SHP77 (cell line): ENCODE data around the gene HMOX1.

Source experiments
- DNase-seq, 2 experiments: peaks; one replicate each; lab custom pipeline; 2025; lab: John Stamatoyannopoulos, UW

Gene HMOX1

GRCh38 chr22:35406443-35406842 lies 25.5 kb downstream of the HMOX1 start:
- DNase-seq = no peak

GRCh38 chr22:35407362-35407761 lies 26.5 kb downstream of the HMOX1 start:
- DNase-seq = no peak

DNA sequence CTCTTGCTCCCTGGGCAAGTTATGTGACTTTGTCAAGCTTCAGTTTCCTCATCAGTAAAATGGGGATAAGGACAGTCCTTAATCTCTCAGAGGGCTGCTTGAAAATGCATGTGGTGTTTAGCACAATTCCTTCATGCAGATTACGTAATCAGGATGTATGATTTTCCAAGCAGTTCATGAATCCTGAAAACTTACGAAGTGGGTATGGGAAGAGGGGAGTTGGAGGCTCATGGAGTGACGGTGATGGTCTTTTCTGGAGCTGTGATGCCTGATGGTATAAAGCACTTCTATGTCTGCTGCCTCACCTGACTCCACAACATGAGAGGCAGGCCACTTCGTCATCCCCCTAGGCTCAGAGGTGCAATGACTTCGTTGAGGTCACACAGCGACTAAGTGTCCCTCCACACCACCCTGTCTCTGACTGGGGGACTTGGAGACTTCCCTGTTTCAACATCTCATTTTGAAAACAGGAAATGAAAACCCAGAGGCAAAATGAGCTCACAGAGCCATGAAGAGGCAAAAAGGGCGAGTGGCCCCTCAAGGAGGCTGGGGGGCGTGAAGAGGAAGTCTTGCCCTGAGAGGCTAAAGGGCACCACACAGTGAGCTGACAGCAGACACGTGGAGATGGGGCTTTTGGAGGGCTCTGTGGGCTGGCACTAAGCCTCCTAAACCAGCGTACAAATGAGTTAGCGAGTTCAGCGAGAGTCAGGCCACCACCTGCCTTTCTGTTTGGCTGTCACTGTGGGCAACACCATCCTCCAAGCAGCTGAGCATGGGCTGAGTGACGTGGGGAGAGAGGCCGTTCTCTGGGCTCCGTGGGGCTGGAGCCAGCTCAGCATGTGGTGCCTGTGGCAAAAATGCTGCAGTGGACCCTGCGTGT lies 29.1 kb downstream of the HMOX1 start:
- no peak for DNase-seq

GRCh38 chr22:35410663-35411034 lies 29.8 kb downstream of the HMOX1 start:
- no peak for DNase-seq

GRCh38 chr22:35411102-35411501 lies 30.2 kb downstream of the HMOX1 start:
- DNase-seq = no peak

GRCh38 chr22:35413624-35414023 lies 32.7 kb downstream of the HMOX1 start:
- DNase-seq = no peak

DNA sequence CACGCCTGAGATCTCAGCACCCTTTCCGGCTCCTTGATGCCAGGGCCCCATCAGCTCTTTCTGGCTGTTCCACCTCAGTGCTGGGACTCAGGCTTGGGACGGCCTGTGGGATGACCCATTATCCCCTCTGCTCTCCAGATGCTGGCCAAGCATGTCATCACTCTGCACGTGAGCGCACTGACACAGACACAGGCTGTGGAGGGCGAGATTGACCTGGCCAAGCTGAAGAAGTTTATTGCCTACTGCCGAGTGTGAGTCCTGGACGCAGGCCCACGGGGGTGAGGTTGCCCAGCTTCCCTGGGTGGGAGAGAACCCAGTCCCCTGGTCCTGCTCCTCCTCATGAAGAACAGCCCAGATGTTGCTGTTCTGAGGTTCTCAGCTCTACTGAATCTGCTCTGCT lies 36.7 kb downstream of the HMOX1 start:
- no peak for DNase-seq

DNA sequence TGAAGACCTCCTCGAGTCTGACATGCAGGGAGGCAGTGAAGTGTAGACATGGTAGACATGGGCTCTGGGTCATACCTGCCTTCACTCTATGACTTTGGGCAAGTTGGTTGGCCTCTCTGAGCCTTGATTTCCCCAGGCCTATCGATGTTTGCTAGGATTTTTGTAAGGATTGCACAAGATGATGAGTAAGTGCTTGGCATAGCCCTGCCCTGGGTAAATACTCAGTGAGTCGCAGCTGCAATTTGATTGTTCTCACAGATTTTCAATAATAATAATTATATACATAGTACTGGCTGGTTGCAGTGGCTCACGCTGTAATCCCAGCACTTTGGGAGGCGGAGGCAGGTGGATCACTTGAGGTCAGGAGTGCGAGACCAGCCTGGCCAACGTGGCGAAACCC lies 37.2 kb downstream of the HMOX1 start:
- DNase-seq = no peak

DNA sequence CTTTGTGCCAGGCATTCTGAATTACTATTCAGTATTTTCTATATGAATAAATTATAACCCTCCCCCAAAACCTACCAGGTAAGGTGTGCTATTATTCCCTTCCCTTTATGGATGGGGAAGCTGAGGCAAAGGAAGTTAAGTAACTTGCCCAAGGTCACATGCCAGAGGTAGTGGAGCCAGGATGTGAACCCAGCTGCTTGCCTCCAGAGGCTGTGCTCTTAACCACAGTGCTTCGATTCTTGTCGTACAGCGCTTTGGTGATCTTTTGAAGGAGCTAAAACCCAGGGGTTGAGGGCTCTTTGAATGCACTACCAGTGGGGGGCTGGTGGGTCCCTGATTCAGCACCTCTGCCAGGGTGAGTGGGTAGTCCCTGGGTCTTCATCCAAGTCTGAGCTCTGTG lies 37.8 kb downstream of the HMOX1 start:
- DNase-seq = no peak

DNA sequence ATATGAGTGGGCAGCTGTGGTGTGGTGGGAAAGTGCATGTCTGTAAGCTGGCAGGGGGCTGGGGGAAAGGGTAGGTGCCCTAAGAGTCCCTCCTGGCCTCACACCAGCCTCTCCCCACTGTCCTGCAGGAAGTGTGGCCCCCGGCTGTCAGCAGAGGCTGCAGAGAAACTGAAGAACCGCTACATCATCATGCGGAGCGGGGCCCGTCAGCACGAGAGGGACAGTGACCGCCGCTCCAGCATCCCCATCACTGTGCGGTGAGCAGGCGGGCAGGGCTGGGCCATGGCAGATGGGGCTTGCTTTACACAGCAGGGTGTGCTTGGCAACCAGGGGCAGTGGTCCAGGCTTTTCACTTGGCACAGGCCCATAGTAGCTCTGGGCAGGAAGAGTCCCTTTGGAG lies 38.9 kb downstream of the HMOX1 start:
- DNase-seq = no peak

DNA sequence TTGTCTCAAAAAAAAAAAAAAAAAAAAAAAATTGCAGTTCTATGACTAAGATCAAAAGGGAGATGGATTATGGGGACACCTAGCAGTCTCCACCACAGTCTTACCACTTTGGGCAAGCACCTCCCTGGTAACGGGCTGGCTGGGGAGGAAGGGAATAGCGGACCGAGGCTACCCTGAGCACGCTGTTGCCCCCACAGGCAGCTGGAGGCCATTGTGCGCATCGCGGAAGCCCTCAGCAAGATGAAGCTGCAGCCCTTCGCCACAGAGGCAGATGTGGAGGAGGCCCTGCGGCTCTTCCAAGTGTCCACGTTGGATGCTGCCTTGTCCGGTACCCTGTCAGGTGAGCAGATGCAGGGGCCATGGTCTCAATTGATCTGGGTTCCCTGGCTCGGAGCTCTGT lies 40.2 kb downstream of the HMOX1 start:
- DNase-seq = no peak

DNA sequence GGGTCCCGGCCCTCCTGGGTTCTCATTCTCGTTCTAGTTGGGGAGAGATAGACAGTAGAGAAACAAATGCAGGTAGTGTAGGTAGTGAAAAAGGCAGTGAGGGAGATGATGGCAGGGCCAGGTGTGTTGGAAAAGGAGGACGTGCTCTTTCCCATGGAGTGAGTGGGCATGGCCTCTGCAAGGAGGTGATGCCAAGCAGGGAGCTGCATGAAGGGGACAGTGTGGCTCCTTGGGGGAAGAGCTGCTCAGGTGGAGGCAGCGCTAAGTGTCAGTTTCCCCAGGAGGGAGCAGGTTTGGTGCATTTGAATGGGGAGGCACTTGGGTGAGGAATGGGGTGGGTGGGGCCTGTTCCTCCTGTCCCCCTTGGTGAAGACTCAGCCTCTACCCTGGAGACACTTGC lies 41.2 kb downstream of the HMOX1 start:
- no peak for DNase-seq

DNA sequence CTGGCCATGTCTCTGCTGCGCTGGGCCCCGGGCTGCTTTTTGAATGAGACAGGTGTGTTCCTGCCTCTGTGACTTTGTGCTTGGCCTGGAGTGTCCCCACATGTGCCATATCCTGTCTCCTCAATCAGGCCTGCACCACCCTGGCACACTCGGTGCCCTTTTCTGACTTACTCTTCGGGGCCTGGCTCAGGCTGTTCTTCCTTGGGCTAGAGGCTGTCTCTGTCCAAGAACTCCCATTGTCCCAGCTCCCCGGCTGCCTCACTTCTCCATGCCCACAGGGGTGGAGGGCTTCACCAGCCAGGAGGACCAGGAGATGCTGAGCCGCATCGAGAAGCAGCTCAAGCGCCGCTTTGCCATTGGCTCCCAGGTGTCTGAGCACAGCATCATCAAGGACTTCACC lies 42.0 kb downstream of the HMOX1 start:
- DNase-seq = no peak

DNA sequence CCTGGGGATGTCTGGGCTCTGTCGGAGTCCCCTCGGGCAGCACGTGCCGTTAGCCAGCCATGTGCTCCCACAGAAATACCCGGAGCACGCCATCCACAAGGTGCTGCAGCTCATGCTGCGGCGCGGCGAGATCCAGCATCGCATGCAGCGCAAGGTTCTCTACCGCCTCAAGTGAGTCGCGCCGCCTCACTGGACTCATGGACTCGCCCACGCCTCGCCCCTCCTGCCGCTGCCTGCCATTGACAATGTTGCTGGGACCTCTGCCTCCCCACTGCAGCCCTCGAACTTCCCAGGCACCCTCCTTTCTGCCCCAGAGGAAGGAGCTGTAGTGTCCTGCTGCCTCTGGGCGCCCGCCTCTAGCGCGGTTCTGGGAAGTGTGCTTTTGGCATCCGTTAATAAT lies 43.2 kb downstream of the HMOX1 start:
- DNase-seq = no peak

DNA sequence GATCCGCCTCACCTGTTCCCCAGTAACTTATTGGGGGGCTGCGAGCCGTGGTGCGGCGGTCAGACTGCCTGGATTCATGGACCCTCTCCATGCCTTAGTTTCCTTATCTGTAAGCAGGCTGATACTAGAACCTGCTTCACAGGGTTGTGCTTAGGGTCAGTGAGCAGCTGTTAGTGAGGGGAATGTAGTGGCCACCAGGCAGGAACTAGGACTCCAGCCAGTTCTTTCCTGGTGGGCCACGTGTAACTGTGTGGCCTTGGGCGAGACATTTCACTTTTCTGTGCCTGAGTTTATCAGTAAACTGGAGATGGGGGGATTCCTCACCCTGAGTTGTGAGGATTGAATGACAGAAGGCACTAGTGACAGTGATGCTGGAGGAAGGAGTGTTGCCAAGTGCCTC lies 43.9 kb downstream of the HMOX1 start:
- no peak for DNase-seq

DNA sequence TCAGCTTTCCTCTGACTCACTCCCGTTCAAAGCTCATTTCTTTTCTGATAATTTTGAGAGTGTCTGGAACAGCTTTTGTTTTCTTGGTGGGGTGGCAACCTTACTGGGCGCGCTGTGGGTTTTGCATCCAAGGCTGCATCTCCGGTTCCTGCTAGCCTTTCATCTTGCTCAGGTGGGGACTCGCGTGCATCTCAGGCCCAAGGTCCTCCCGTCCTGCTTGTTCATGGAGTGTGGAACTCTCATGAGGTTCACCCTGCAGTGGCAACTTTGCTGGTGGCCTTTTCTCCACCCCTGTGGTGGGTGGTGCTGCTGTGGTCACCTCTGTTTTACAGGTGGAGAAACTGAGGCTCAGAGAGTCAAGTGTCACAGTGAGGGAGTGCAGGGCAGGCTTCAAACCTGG lies 44.6 kb downstream of the HMOX1 start:
- no peak for DNase-seq

- peak in 1 of 2 experiments; percentile 13 for DNase-seq
Observed at GRCh38 chr22:35425971-35426800, 45.3 kb downstream of the HMOX1 start.

- no peak for DNase-seq
Observed at GRCh38 chr22:35426801-35427140, 45.9 kb downstream of the HMOX1 start.

DNA sequence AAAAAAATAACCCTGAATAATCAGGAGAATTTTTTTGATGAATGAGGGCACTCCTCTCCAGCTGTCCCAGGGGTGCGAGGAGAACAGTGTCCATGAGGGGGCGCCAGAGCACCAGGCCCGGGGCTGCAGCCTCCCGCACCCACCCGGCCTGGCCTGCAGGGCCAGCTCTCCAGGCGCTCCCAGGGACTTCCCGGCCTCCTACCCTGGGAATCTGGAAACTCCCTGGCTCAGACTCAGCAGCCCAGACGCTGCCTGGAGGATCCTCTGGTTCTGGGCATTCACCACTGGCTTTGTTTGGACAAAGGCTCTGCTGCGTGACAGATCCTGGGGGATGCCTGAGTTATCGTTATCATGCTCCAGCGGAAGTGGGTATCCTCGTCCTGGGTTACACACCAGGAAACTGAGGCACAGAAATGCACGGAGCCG lies 50.0 kb downstream of the HMOX1 start:
- DNase-seq = peak; percentile 50 to 51

DNA sequence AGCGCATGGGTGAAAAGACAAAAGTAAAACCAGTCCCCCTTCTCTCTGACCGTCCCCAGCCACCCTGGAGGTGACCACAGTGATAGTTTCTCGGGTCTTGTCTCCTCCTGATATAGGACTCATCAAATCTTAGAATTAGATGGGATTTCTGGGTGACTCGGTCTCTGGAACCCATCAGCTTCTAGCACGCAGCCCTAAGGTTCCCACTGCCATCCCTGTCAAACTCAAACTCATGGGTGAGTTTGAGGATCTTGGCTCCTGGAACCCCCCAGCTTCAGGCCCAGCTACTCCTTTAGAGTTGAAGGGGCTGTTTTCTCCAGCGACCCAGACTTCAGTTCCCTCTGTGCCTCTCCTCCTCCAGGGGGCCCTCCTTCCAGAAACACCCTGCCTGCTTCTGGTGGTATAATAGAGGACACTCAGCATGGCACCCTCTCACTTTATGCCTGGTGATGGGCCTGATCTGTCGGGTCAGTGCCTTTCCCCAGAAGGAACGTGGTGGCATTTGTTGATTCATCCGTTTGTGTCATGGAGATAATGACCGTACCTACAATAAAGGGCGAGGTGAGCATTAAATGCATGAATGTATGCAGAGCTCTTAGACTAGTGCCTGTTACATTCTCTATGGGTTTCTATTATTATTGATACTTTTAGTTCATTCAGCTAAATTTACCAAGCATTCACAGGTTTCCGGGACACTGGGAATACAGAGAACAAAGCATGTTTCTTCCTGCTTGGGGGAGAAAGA lies 50.8 kb downstream of the HMOX1 start:
- no peak for DNase-seq

GRCh38 chr22:35432228-35432905 lies 51.5 kb downstream of the HMOX1 start:
- no peak for DNase-seq

- DNase-seq = no peak
Observed at GRCh38 chr22:35434061-35434710, 53.3 kb downstream of the HMOX1 start.
